Measurements from ENCODE around the gene SDR9C7.
"Not testable (repeated sequence)": the region's sequence is repeated elsewhere in the genome, so short reads cannot be mapped to it uniquely, and the experiment has no call there.

DNA sequence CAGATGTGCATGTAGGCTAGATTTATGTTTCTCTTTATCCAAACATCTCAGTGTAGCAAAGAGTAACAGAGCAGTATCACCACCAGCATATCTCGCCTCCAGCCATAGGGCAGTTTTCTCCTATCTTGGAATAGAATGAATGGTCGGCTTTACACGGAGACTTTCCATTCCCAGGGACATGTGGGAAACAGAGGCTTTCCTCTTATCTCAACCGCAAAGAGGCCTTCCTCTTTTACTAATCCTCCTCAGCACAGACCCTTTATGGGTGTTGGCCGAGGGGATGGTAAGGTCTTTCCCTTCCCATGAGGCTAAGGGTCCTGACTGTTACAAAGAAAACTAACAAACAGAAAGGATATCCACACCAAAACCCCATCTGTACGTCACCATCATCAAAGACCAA lies 34.7 kb upstream of the SDR9C7 start:
- TF ChIP-seq, protein P1, sequence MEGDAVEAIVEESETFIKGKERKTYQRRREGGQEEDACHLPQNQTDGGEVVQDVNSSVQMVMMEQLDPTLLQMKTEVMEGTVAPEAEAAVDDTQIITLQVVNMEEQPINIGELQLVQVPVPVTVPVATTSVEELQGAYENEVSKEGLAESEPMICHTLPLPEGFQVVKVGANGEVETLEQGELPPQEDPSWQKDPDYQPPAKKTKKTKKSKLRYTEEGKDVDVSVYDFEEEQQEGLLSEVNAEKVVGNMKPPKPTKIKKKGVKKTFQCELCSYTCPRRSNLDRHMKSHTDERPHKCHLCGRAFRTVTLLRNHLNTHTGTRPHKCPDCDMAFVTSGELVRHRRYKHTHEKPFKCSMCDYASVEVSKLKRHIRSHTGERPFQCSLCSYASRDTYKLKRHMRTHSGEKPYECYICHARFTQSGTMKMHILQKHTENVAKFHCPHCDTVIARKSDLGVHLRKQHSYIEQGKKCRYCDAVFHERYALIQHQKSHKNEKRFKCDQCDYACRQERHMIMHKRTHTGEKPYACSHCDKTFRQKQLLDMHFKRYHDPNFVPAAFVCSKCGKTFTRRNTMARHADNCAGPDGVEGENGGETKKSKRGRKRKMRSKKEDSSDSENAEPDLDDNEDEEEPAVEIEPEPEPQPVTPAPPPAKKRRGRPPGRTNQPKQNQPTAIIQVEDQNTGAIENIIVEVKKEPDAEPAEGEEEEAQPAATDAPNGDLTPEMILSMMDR (conservative IDR thresholded peaks at IDR 0.05), result not testable (repeated sequence)
- not testable (repeated sequence) for TF ChIP-seq EZH2 (IDR thresholded peaks at IDR 0.05; ENCODE audit: low read depth)
